HepG2 (cell line): ENCODE results near the gene CCN2. TPM values are rescaled to one million over a fixed set of nuclear protein-coding genes. Genes with fewer than 3 reads are reported as not detected.

Experiments
- ATAC-seq: fragments of 200-7000 bp; cut with Tn5 transposase; 3 replicates; pipeline ENCODE4 v1.9.1; 2020; ENCODE audit warnings: mild to moderate bottlenecking, moderate library complexity
- BruUV-seq: library from RNA; stranded (reverse); fragments of 400-500 nt; replicated peaks from 2 replicates; lab custom pipeline; 2021; lab: Mats Ljungman, UMichigan
- CTCF ChIA-PET: fragments of 300-600 bp; formaldehyde crosslinking; extraction: SDS; loops from one replicate; lab custom pipeline; 2021; ENCODE audit warnings: low total read pairs, inconsistent platforms, low intra/inter-chr PET ratio; lab: Yijun Ruan, JAX
- POLR2A ChIA-PET: fragments of 350-600 bp; sonication (Branson Sonifier 250); formaldehyde crosslinking; loops from one replicate; lab custom pipeline; 2020; ENCODE audit warnings: antibody characterized with exemption, inconsistent platforms; lab: Yijun Ruan, JAX
- DNase-seq: peaks from one replicate; pipeline ENCODE4 v3.0.0-alpha.2; 2015; ENCODE audit warnings: low spot score
- FAIRE-seq: peaks from 3 replicates; lab custom pipeline; 2011; peaks lifted over from hg19 to GRCh38; lab: Jason Lieb, UNC
- H2AFZ ChIP-seq: one replicate; pipeline ENCODE4 v1.6.1; 2011; ENCODE audit warnings: low read length, inconsistent platforms
- H3K27ac ChIP-seq: fragments of 300-600 bp; 3 replicates; pipeline ENCODE4 v1.8.0; 2011; ENCODE audit warnings: mixed run types, mild to moderate bottlenecking, mixed read lengths, low read length, inconsistent platforms; ENCODE audit not compliant: insufficient read depth; ENCODE audit errors: extremely low read length
- H3K27me3 ChIP-seq, 2 experiments: fragments of 200-600 bp in 1 of 2; 2 replicates in 1 of 2; 3 replicates in 1 of 2; pipeline versions ENCODE4 v1.6.0 to v1.8.0; 2011; ENCODE audit warnings: low read length in 2 of 2, mild to moderate bottlenecking in 2 of 2, moderate library complexity in 2 of 2, inconsistent platforms in 1 of 2; ENCODE audit not compliant: insufficient read depth in 2 of 2, control insufficient read depth in 1 of 2
- H3K36me3 ChIP-seq, 2 experiments: fragments of 200-600 bp in 1 of 2; replicated peaks in 1 of 2; 2 replicates in 1 of 2; 3 replicates in 1 of 2; pipeline versions ENCODE4 v1.5.1 to v1.8.0; 2011; ENCODE audit warnings: low read length in 2 of 2, inconsistent platforms in 1 of 2; ENCODE audit not compliant: insufficient read depth in 2 of 2, control insufficient read depth in 1 of 2
- H3K4me1 ChIP-seq: 2 replicates; pipeline ENCODE4 v1.5.1; 2012; ENCODE audit warnings: low read length, inconsistent platforms; ENCODE audit not compliant: insufficient read depth
- H3K4me2 ChIP-seq: 2 replicates; pipeline ENCODE4 v1.6.0; 2011; ENCODE audit warnings: low read depth, low read length, inconsistent platforms
- H3K4me3 ChIP-seq, 3 experiments: fragments of 200-600 bp in 1 of 3; sonication (generic), shearing (Covaris generic) in 1 of 3; replicated peaks in 1 of 3; 2 replicates each; pipeline ENCODE4 v1.5.1; 2011 to 2016; ENCODE audit warnings: low read length in 3 of 3, inconsistent platforms in 2 of 3, low read depth in 2 of 3, mild to moderate bottlenecking in 2 of 3, control low read depth in 1 of 3, mixed read lengths in 1 of 3; ENCODE audit not compliant: insufficient read depth in 1 of 3
- H3K79me2 ChIP-seq: one replicate; pipeline ENCODE4 v1.6.1; 2011; ENCODE audit warnings: low read length, inconsistent platforms; ENCODE audit not compliant: insufficient read depth
- H3K9ac ChIP-seq: 2 replicates; pipeline ENCODE4 v1.6.0; 2011; ENCODE audit warnings: mild to moderate bottlenecking, low read depth, low read length, inconsistent platforms; ENCODE audit not compliant: insufficient read depth
- H3K9me3 ChIP-seq: 2 replicates; pipeline ENCODE4 v1.5.1; 2012; ENCODE audit warnings: mild to moderate bottlenecking, low read length
- H4K20me1 ChIP-seq: 2 replicates; pipeline ENCODE4 v1.6.0; 2011; ENCODE audit warnings: inconsistent platforms, mild to moderate bottlenecking, low read length, moderate library complexity; ENCODE audit not compliant: insufficient read depth
- AKNA ChIP-seq: sonication (generic); formaldehyde crosslinking; IDR thresholded peaks from 2 replicates; pipeline ENCODE4 v1.4.0; 2020; ENCODE audit warnings: missing genetic modification reagents, borderline replicate concordance
- ARID2 ChIP-seq: sonication (generic); formaldehyde crosslinking; IDR thresholded peaks from 2 replicates; pipeline ENCODE4 v1.8.1; 2022; ENCODE audit warnings: mild to moderate bottlenecking, missing genetic modification reagents, borderline replicate concordance
- ATF2 ChIP-seq: sonication (generic); formaldehyde crosslinking; IDR thresholded peaks from 2 replicates; pipeline ENCODE4 v1.4.0; 2020; ENCODE audit warnings: missing genetic modification reagents
- HNRNPL ChIP-seq: fragments of 200-400 bp; formaldehyde crosslinking; IDR thresholded peaks from 2 replicates; pipeline ENCODE4 v1.6.1; 2017; ENCODE audit warnings: mild to moderate bottlenecking, low read depth, low read length
- KAT7 ChIP-seq: IDR thresholded peaks from 2 replicates; pipeline ENCODE4 v1.6.1; 2018; ENCODE audit warnings: borderline replicate concordance, missing compliant biosample characterization
- MAFF ChIP-seq: IDR thresholded peaks from 2 replicates; pipeline ENCODE4 v1.6.1; 2011; ENCODE audit warnings: low read depth, low read length, improper control_type of control experiment
- MAFK ChIP-seq, 2 experiments: IDR thresholded peaks in 1 of 2; conservative IDR thresholded peaks in 1 of 2; 2 replicates each; pipeline ENCODE4 v1.6.1; 2011; ENCODE audit warnings: improper control_type of control experiment in 2 of 2, low read length in 2 of 2
- MEF2D ChIP-seq: sonication (generic); formaldehyde crosslinking; IDR thresholded peaks from 2 replicates; pipeline ENCODE4 v1.5.1; 2020; ENCODE audit warnings: mild to moderate bottlenecking, missing genetic modification reagents
- RCOR2 ChIP-seq: IDR thresholded peaks from 2 replicates; pipeline ENCODE4 v1.6.1; 2016; ENCODE audit warnings: missing biosample characterization, missing genetic modification reagents
- TAF15 ChIP-seq: fragments of 200-400 bp; formaldehyde crosslinking; IDR thresholded peaks from one replicate; pipeline ENCODE4 v1.6.1; 2018; ENCODE audit warnings: mild to moderate bottlenecking, low read depth, low read length; ENCODE audit not compliant: poor library complexity, severe bottlenecking
- ZBTB14 ChIP-seq: sonication (generic); formaldehyde crosslinking; IDR thresholded peaks from 2 replicates; pipeline ENCODE4 v1.4.0; 2020; ENCODE audit warnings: missing genetic modification reagents
- ZKSCAN8 ChIP-seq: IDR thresholded peaks from 2 replicates; pipeline ENCODE4 v1.6.1; 2016; ENCODE audit warnings: borderline replicate concordance, missing genetic modification reagents, missing compliant biosample characterization
- ZNF432 ChIP-seq: sonication (generic); formaldehyde crosslinking; IDR thresholded peaks from 2 replicates; pipeline ENCODE4 v1.5.0; 2020; ENCODE audit warnings: missing genetic modification reagents, mild to moderate bottlenecking, borderline replicate concordance
- ZNF562 ChIP-seq: sonication (generic); formaldehyde crosslinking; IDR thresholded peaks from 2 replicates; pipeline ENCODE4 v1.8.0; 2022; ENCODE audit warnings: missing genetic modification reagents, borderline replicate concordance
- ZNF644 ChIP-seq: IDR thresholded peaks from 2 replicates; pipeline ENCODE4 v1.6.1; 2016; ENCODE audit warnings: low read depth
- ZNF652 ChIP-seq: IDR thresholded peaks from 2 replicates; pipeline ENCODE4 v1.6.1; 2016; ENCODE audit warnings: low read depth, borderline replicate concordance
- ZNF878 ChIP-seq: sonication (generic); formaldehyde crosslinking; IDR thresholded peaks from 2 replicates; pipeline ENCODE4 v1.8.1; 2023; ENCODE audit warnings: mild to moderate bottlenecking, missing genetic modification reagents, moderate library complexity
- WGBS: methylation state at CpG from one replicate; pipeline ENCODE4 v1.1.6; 2017; ENCODE audit warnings: low lambda C conversion rate; 5-methylcytosine and 5-hydroxymethylcytosine counted together
- in situ Hi-C: cut with HindIII; loops from 2 replicates; pipeline ENCODE4 v1.10.0; 2017; ENCODE audit warnings: low pct_unique_long_range_greater_than_20kb; ENCODE audit not compliant: extremely low pct_ligation_motif_present
- intact Hi-C: fragments of 100-400 bp; cut with micrococcal nuclease; formaldehyde crosslinking; loops from one replicate; pipeline ENCODE4 v1.10.0; 2022; ENCODE audit not compliant: unreplicated experiment
- polyA plus RNA-seq, 8 experiments: library from polyadenylated mRNA; depleted of rRNA in 3 of 8; stranded (reverse) in 7 of 8; unstranded in 1 of 8; fragments of >200 nt; fragmentation: Illumina TruSeq in 4 of 8; extraction: Trizol in 4 of 8; gene quantifications; 2 replicates each; pipeline versions ENCODE4 v1.2.1 to v1.2.3, GENCODE V29; 2011 to 2016; ENCODE audit warnings: low read depth in 4 of 8, missing spikeins in 1 of 8, mixed read lengths in 1 of 8; ENCODE audit not compliant: insufficient read depth in 1 of 8
- total RNA-seq, 5 experiments: library from RNA; depleted of rRNA; stranded (reverse); fragments of >200 nt; fragmentation: Illumina TruSeq; extraction: Trizol; gene quantifications; 2 replicates each; pipeline ENCODE4 v1.2.3, GENCODE V29; 2016; ENCODE audit warnings: low read depth in 1 of 5

CCN2 gene
- total and polyA plus RNA-seq, 2 of the 13 experiments (the other 11 are each of a cell fraction or from before 2014, with no cell fraction given): 34.7 to 316 TPM

- FAIRE-seq: no peak
These were observed 31.6 kb upstream of the CCN2 start for GRCh38 chr6:131982740-131983259.

More at GRCh38 chr6:131982740-131983259, 31.6 kb upstream of the CCN2 start:
- Histone ChIP-seq H3K79me2 (no peaks in the 10 kb centered on the region), H4K20me1 (no peaks in the 10 kb centered on the region), H3K4me2 (no peak overlapping the region), H3K9me3 (no peaks in the 10 kb centered on the region), H3K4me1 (peaks cover 70% of the 10 kb centered on the region), H3K27me3 (no peaks in the 10 kb centered on the region), H3K9ac (no peak overlapping the region), H2AFZ (no peak overlapping the region), H3K4me3 (no peak overlapping the region), H3K27ac (peak overlapping the region; percentile 98), H3K36me3 (no peaks in the 10 kb centered on the region)
- no peak for TF ChIP-seq ZBTB14 (CRISPR knock-in tag)
- no peak for TF ChIP-seq ZNF432 (CRISPR knock-in tag)
- TF ChIP-seq ZNF652 (CRISPR knock-in tag): peak; percentile 89
- peak; percentile 98 for TF ChIP-seq MAFK (conservative IDR thresholded peaks at IDR 0.05 in 1 of 2, IDR thresholded peaks at IDR 0.05 in 1 of 2; ENCODE audit: low read length in 2 of 2)
- 0 out of 2 replicates have a peak, but pooled peaks have one; percentile 30 for TF ChIP-seq KAT7 (CRISPR knock-in tag)
- TF ChIP-seq RCOR2 (CRISPR knock-in tag): peak; percentile 56; the same call in 1 of the 2 replicates
- TF ChIP-seq ZNF644 (CRISPR knock-in tag): 0 out of 2 replicates have a peak, but pooled peaks have one; percentile 18
- TF ChIP-seq ZNF562: no peak
- TF ChIP-seq ARID2 (CRISPR knock-in tag): 0 out of 2 replicates have a peak, but pooled peaks have one; percentile 50
- 0 out of 2 replicates have a peak, but pooled peaks have one; percentile 14 for TF ChIP-seq ATF2 (CRISPR knock-in tag)
- TF ChIP-seq TAF15: no peak
- peak; percentile 98 for TF ChIP-seq MAFF
- 0 out of 2 replicates have a peak, but pooled peaks have one; percentile 40 for TF ChIP-seq AKNA
- TF ChIP-seq ZNF878 (CRISPR knock-in tag): 0 out of 2 replicates have a peak, but pooled peaks have one; percentile 19
- TF ChIP-seq MEF2D (CRISPR knock-in tag): no peak
- TF ChIP-seq HNRNPL: no peak
- 0 out of 2 replicates have a peak, but pooled peaks have one; percentile 19 for TF ChIP-seq ZKSCAN8
- POLR2A ChIA-PET: interaction anchor here (3.3 to 13.1 kb wide), 4 partner anchors 24 to 45 kb away, joined by 19 to 400 read pairs (median 40); partner anchors contain the start of gene CCN2
- in situ Hi-C loops: loop anchor here (5.0 kb wide), 1 partner anchor 40 kb away; no protein-coding TSS in a partner anchor
- no peak for DNase-seq
- 93% methylated on average over 2 of the region's 2 CpGs for WGBS
- CTCF ChIA-PET: no interaction called here
- intact Hi-C loops: no loop called here
- ATAC-seq: no peak
- no TSS peak for BruUV-seq
